HG03108 (cell line): ENCODE data around the gene GRID2.

Source experiments
- ATAC-seq: cut with Tn5 transposase; IDR thresholded peaks from one replicate; pipeline ENCODE4 v1.9.1; 2021; ENCODE audit warnings: moderate library complexity; ENCODE audit not compliant: unreplicated experiment

Gene GRID2

DNA sequence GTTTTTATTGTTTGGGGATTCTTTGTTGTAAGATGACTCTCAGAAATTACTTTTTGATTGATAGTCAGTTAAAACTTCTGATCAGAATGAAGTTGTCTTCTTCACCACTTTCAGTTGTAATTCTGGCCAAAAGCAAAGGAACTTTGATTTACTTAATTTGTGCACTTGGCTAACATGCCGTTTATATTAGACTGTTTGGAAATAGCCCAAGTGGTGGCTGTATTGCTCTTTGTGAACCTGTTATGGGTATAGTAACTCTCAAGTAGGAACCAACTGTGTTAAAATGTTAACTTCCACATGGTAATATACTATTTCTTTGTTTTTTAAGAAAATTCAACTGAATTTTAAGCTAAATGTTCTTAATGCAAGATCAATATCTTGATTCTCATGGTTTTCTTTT lies 581.9 kb downstream of the GRID2 start:
- ATAC-seq: no peak

DNA sequence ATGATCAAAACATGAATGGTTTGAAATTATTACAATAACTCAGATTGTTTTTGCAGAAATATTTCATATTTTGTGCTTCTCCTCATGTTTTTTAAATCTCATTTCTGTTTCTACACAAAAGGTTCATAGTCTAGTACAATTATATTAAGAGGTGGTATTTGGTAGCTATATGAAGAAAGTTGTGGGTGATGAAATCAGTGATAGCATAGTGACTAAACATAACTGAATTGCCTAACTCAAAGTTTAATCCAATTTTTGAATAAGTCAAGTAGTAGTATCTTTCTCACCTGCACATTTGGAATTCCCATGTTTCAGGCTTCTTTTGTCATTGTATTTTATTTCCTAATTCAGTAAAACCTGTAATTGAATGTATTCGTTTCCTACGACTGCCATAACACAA lies 648.7 kb downstream of the GRID2 start:
- ATAC-seq: no peak

DNA sequence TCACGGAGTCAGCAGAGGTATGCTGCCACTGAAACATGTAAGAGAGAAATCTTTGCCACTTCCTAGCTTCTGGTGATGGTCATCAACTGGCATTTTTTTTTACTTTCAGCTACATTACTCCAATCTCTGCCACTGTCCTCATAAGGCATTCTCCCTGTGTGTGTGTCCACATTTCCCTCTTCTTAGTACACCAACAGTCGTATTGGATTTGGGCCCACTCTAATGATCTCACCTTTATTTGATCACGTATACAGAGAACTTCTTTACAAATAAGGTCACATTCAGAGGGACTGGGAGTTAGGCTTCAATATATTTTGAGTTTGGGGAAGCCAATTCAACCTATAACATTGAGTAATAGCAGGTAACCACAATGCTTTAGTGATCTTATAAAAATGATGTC lies 649.1 kb downstream of the GRID2 start:
- ATAC-seq: no peak

DNA sequence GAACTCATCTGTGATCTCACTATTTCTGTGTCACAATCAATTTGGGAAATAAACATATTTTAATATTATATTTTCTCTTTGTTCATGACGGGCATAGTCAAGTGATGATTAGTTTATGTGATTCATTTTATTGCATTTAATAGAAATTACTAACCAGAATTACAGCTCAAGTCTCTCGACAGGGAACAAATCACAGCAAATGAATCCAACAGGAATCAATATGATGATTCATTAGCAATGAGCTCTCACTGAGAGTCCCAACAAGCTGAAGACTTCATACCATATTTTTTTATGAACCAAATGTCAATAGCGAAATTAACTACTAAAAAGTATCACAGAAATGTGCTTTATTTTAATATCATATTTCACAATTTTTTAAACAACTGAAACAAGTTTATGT lies 649.7 kb downstream of the GRID2 start:
- ATAC-seq: no peak

DNA sequence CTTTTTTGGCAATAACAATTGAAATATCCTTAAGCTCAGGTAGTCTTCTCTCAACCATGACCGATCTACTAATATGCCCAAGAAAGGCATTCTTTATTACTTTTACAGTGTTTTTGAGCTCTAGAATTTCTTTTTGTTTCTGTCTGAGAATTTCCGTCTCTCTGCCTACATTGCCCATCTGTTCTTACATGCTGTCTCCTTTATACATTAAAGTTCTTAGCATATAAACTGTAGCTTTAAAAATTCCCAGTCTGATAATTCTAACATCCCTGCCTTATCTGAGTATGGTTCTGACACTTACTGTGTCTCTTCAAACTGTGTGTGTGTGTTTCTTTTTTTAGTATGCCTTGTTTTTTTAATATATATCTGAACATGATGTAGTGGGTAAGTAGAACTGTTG lies 658.1 kb downstream of the GRID2 start:
- no peak for ATAC-seq

DNA sequence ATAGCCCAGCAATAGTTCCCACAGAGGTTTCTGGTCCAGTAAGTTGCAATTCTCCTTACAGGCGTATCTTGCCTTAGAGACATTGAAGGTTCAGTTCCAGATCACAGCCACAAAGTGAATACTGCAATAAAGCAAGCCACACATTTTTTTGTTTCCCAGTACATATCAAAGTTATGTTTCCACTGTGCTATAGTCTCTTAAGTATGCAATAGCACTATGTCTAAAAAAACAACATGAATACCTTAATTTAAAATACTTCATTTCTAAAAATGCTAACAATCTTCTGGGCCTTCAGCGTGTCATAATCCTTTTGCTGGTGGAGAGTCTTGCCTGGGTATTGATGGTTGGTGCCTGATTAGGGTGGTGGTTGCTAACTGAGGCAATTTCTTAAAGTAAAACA lies 659.1 kb downstream of the GRID2 start:
- no peak for ATAC-seq

DNA sequence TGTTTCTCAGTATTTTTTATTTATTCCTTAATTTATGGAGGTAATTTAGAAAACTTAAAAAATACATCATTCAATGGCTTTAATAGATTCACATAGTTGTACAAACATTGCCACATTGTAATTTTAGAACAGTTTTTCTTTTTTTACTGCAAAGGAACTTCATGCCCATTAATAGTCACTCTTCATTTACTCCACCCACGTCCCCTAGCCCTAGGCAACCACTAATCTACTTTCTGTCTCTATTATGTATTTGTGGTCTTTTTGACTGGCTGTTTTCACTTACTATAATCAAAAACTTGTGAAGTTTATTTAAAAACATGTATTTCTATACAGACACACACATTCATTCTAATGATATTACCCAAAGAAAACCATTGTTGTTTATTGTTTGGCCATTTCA lies 664.8 kb downstream of the GRID2 start:
- no peak for ATAC-seq

DNA sequence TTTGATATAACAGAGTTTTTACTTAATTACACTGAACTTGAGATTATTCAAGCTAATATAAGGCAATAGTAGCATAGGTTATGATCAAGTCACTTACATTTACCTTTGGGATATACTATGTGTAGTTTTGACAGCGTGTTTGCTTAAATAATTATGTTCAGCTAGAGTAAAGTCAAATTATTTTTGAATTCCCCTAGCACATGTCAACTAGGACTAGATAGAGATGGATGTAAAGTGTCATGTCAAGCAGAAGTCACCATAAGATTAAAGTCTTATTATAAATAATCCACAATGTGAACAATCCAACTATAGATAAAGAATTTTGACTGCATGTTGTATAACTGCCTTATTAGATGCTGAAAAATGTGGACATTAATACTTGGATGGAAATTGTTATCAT lies 665.2 kb downstream of the GRID2 start:
- no peak for ATAC-seq

DNA sequence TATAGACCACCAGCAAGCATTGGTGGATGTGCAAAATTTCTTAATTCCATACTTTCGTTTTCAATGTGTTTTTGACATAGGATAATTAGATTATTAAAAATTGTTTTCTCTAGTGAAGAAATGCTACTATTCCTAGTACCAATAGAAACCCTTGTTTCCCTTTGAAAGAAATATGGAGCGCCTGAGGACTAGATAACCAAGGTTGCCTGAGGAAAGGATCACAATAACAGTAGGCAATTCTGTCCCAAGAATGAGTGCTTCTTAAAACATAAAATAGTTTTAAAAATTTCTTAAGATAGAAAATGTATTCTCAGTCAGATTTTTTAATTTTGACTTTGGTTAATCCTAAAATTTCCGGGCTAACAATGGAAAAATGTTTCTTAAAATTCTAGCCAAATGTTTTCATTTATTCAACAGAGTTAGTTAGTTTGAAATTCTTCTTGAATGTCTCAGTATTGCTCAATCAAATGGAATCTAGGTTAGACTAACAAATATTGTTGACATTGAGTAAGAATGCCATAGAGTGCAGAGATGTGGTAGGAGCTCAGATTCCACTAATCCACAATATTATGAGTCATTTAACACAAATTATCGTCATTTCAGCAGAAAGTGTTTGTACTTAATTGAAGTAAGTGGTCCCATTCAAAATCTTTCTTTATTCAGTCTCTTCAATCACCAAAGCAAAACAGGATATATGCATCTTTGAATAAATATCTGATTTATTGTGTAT lies 666.0 kb downstream of the GRID2 start:
- no peak for ATAC-seq

DNA sequence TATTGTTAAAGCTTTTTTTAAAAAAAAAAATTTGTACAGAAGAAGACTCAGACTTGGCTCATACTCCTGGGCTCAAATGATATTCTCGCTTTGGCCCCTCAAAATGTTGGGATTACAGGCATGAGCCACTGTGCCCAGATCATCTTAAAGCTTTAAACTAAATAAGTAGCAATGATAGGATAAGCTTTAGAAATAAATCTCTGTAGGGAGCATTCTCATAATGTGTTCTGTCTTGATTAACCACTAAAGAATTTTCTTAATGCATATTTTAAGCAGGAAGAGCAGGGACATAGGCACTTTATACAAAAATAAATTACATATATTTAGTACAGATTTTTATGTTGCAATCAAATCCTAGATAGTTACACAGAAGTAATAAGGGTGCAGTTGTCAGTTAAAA lies 667.2 kb downstream of the GRID2 start:
- ATAC-seq: no peak

DNA sequence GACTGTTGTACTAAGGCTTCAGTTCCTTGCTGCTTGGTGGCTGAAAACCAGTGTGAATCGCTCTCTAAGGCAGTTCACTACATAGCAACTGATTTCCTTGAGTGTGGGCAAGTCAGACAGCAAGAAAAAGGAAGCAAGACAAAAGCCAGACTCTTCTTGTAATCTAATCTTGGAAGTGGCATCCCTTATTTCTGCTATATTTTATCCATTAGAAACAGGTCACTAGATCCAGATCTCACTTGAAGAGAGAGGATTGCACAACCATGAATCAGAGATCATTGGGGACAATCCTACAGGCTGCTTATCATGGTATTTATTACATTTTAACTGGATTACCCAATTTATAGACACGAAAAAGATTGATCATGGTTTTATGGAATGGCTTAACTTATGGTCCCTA lies 684.5 kb downstream of the GRID2 start:
- no peak for ATAC-seq

DNA sequence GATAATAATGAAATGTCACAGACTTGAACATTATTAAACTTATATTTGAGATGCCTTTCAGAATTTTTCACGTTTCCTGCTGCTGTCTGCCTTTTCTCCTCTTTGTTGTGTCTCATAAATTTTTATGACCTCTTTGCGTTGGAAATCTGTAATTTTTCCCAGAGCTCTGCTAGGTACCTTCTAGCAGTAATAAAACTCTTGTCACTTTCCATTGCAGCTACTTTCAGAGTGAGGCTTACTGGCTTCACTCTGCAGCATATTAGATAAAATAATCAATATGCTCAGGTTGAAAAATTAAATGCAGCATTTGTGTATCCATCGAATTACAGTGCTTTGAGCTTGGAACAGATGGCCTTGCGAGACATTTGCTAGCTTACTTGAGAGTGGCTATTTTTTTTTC lies 689.0 kb downstream of the GRID2 start:
- no peak for ATAC-seq

DNA sequence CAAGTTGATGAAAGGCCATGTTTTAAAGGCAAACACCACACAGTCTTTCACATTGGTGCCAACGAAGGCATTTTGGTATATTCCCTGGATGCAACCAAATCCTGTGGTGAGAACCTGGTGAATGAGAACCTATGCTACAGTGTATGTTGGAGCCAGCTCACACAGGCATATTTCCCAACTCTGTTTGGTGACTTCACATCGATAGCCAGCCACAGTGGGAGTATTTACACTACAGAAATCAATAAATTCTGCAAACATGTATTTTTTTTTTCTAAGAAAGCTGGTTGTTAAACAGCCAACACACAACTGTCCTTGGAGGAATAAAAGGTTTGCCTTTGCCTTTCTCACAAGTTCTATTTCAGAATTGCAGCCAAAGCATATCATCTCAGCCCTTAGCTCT lies 691.0 kb downstream of the GRID2 start:
- no peak for ATAC-seq

DNA sequence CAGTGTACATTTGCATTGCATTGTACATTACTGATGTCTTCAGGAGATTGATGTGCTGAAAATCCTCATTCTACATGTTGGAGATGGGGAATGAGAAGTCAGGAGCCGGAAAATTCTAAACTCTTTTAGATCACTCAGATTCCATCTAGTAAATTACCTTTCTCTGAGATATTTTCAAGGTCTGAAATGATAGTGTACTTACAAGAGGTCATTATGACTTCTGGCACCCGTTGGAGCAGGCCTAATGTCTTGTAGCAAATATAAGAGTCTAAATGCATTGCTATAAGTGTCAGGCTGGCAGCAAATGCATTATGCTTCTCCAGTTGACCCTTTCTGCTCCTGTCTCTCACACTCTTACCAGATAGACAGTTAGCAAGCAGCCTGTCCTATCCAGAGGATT lies 692.8 kb downstream of the GRID2 start:
- no peak for ATAC-seq

DNA sequence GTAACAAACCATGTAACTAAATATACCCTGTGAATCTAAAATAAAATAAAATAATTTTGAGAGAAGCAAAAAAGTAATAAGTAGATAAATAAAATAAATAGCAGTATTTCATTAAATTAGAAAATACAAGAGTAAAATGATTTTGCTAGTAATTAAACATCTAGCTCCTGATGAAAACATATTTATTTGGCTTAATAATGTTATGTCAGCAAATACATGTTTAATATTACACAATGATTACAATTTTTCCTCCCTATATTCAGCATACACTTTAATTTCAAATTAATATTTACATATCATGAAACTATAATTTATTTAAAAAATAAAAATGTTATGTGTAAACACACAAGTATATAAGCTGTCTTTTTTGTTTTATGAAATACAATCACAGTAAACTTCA lies 697.1 kb downstream of the GRID2 start:
- no peak for ATAC-seq

DNA sequence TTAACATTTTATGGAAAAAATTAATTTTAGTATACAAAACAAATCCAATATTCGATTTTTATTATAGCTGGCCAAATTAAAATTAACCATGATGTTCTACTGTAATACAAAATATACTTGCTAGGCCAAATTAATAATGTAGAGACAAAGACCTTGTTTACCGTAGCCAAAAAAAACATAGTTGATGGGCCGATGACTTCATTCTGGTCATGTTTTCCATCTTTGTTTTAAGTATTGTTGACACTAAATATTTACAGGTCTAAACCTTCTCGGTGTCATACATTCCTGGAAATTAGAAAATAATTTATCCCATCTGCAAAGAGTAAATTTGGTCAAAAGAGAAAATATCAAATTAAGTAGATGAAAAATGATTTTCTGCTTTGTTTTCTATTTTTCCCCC lies 698.5 kb downstream of the GRID2 start:
- no peak for ATAC-seq

DNA sequence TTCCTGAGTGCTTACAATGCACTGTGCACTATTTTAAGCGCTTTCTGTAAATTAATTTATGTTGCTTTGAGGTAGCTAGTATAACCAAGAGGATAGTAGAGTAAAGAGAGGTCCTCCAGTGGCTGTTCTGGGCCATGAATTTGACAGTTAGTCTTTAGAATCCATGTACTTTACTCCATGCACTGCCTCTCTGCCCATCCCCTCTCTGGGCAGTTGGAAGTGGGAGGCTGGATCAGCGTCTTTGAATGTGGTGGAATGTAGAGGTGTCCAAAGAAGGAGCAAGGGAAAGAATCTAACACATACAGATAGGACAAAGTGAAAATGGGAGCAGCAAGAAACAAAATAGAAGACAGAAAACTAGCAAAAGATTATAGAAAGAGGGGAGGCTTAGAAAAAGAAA lies 712.6 kb downstream of the GRID2 start:
- no peak for ATAC-seq

DNA sequence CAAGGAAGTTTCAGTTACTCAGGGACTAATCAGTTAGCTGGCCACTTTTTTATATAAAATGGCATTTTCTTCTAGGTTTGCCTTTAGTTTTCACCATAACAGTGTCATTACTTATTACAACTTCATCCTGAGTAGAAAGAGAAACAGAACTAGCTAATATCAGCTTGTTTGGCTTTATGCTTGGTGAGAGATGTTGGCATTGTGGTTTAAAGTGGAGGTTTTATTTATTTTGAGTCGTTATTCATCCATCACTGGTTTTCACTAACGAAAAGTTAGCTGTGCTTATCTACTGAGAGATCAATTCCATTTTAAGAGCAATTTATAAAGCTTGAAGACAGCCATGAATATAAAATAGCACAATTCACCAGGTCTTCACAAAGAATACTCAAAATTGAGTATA lies 714.5 kb downstream of the GRID2 start:
- ATAC-seq: no peak

DNA sequence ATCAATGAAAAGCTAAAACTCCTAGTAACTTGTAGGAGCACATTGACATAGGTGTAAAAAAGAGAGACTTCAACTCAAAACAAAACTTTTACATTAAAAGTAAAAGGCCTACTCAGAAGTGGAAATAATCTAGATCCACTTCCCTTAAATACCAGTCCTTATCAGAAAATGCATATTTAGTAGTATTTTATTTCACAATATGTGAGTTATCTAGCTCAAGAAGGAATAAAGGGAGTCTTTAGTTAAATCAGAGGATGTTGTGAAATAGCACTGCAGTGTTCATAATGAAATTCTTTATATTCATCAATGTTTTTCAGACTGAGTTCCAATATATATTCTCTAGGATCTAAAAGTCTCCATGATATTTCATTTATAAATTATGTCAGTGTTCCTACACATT lies 715.0 kb downstream of the GRID2 start:
- no peak for ATAC-seq

DNA sequence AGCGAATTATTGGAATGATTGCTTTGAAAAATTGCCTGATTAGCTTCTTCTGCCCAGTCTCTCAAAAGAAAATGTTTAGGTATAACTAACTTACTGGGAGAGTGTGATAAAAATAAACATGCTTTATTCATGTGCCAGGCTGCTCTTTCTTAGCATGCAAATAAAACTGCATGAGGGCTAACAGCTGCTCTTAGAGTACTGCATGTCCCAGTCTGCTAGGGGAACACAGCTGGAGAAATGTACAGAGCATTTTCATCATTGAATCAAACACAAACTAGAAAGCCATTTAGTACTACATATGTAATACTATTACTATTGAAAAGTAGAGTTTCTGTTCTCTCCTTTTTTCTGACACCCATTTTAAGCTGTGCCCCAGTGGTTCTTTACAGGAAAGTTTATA lies 726.0 kb downstream of the GRID2 start:
- ATAC-seq: no peak

DNA sequence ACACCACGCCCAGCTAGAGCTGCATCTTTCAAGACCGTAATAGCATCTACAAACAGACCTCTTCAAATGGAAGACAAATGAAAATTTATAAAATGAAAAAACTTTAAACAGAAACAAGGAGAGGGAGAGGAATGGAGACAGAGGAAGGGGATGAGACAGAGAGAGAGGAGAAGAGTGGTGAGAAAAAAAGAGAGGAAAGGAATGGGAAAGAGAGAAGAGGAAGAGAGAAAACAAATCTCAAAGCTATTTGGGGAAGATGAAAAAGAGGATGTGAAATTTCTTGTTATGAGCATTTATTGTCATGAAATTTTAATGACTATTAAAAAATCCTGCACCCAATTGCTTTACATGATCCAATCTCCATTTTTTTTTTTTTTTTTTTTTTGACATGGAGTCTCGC lies 726.9 kb downstream of the GRID2 start:
- ATAC-seq: no peak

DNA sequence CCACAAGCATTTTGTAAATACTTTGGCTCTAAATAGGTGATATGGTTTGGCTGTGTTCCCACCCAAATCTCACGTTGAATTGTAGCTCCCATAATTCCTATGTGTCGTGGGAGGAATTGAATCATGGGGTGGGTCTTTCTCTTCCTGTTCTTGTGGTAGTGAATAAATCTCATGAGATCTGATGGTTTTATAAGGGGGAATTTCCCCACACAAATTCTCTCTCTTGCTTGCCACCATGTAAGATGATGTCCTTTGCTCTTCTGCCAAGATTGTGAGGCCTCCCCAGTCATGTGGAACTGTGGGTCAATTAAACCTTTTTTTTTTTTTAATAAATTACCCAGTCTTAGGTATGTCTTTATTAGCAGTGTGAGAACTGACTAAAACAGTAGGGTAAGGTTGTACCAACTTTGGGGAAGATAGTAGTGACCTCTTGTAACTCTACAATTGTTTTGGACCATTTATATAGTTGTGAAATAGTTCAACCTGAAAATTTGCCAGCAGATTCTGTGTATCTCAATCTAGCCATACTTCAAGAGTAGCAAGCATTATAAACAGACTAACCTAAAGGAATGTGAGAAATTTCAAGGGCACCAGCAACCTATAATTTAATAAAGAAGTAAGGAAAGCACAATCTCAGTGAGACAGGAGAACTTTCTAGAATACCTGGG lies 727.8 kb downstream of the GRID2 start:
- ATAC-seq: no peak

DNA sequence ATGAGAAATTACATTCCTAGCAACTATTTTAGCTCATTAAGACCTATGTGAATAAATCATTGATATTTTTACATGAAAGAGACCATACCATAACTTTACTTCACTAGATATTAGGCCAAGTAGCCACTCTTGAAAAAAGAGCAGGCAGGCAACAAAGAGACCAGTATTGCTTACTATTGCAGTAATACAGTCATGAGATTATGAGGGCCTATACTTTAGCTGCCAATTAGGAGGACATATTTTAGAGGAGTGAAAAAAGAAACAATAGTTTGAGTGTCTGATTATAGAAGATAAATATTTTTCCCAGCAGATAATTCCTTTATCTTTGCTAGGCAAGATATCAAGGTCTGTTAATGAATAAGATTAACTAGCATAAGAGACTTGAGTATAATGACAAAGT lies 739.0 kb downstream of the GRID2 start:
- ATAC-seq: no peak
